K562 (cell line): ENCODE measurements around the gene GAPDHS. TPM values are rescaled to one million over a fixed set of nuclear protein-coding genes. Genes with fewer than 3 reads are reported as not detected.

Source experiments
- ATF1 ChIP-seq, 2 experiments: fragments of 450-650 bp in 1 of 2; IDR thresholded peaks; 2 replicates each; pipeline ENCODE4 v1.6.1; 2016; ENCODE audit warnings: missing compliant biosample characterization in 1 of 2, missing genetic modification characterization in 1 of 2
- CBX3 ChIP-seq, 2 experiments: IDR thresholded peaks; 1 replicate in 1 of 2; 2 replicates in 1 of 2; pipeline ENCODE4 v1.6.1; 2012; ENCODE audit warnings: inconsistent platforms in 2 of 2, low read length in 2 of 2, borderline replicate concordance in 1 of 2, control low read depth in 1 of 2
- CEBPG ChIP-seq, 3 experiments: fragments of 200-800 bp in 1 of 3; sonication (Bioruptor generic) in 1 of 3; sonication (generic) in 1 of 3; formaldehyde crosslinking in 1 of 3; IDR thresholded peaks in 2 of 3; conservative IDR thresholded peaks in 1 of 3; 2 replicates each; pipeline versions ENCODE4 v1.6.1 to v1.8.0; 2016 to 2022; ENCODE audit warnings: missing compliant biosample characterization in 2 of 3, missing genetic modification characterization in 2 of 3, mild to moderate bottlenecking in 1 of 3, missing genetic modification reagents in 1 of 3
- CHD4 ChIP-seq: fragments of 200-600 bp; sonication (generic); IDR thresholded peaks from 3 replicates; pipeline ENCODE4 v1.6.1; 2012; ENCODE audit warnings: low read depth, mild to moderate bottlenecking, mixed read lengths, low read length, inconsistent platforms; ENCODE audit not compliant: insufficient read depth, insufficient replicate concordance, poor library complexity, severe bottlenecking
- CXXC5 ChIP-seq: fragments of 250-450 bp; sonication (Bioruptor Pico); IDR thresholded peaks from 2 replicates; pipeline ENCODE4 v1.8.0; 2022; ENCODE audit warnings: inconsistent platforms, mild to moderate bottlenecking, moderate library complexity
- DEAF1 ChIP-seq: fragments of 450-650 bp; formaldehyde crosslinking; IDR thresholded peaks from 2 replicates; pipeline ENCODE4 v1.4.0; 2020; ENCODE audit warnings: mild to moderate bottlenecking, moderate library complexity
- HMG20B ChIP-seq: fragments of 250-450 bp; sonication (Bioruptor Pico); IDR thresholded peaks from 2 replicates; pipeline ENCODE4 v1.5.0; 2021; ENCODE audit warnings: mild to moderate bottlenecking
- NFATC3 ChIP-seq: fragments of 450-650 bp; IDR thresholded peaks from 2 replicates; pipeline ENCODE4 v1.6.1; 2017; ENCODE audit warnings: mild to moderate bottlenecking
- NFYB ChIP-seq: IDR thresholded peaks from 2 replicates; pipeline ENCODE4 v1.6.1; 2011; ENCODE audit warnings: mild to moderate bottlenecking, moderate library complexity; ENCODE audit not compliant: insufficient read length; ENCODE audit errors: extremely low read depth
- STAT5A ChIP-seq: IDR thresholded peaks from 2 replicates; pipeline ENCODE4 v1.6.1; 2012; ENCODE audit warnings: low read length, inconsistent platforms, borderline replicate concordance
- TSHZ1 ChIP-seq: fragments of 250-450 bp; sonication (Bioruptor Pico); IDR thresholded peaks from 2 replicates; pipeline ENCODE4 v1.4.0; 2020; ENCODE audit warnings: mild to moderate bottlenecking, moderate library complexity
- ZNF384 ChIP-seq: IDR thresholded peaks from 2 replicates; pipeline ENCODE4 v1.6.1; 2012; ENCODE audit warnings: low read depth, low read length, improper control_type of control experiment
- ZNF740 ChIP-seq, 3 experiments: fragments of 200-800 bp in 1 of 3; sonication (Bioruptor generic) in 1 of 3; sonication (generic) in 1 of 3; formaldehyde crosslinking in 1 of 3; IDR thresholded peaks; 2 replicates each; pipeline versions ENCODE4 v1.6.1 to v1.8.0; 2016 to 2022; ENCODE audit warnings: mild to moderate bottlenecking in 2 of 3, missing compliant biosample characterization in 2 of 3, missing genetic modification characterization in 2 of 3, missing genetic modification reagents in 1 of 3
- ZNF76 ChIP-seq: fragments of 250-450 bp; sonication (Bioruptor Pico); IDR thresholded peaks from 2 replicates; pipeline ENCODE4 v1.4.0; 2020; ENCODE audit warnings: mild to moderate bottlenecking, moderate library complexity, borderline replicate concordance
- polyA plus RNA-seq, 8 experiments: library from polyadenylated mRNA; depleted of rRNA in 4 of 8; stranded (reverse) in 5 of 8; unstranded in 3 of 8; fragments of >200 nt; fragmentation: Nextera tagmentation in 2 of 8; fragmentation: Illumina TruSeq in 1 of 8; extraction: Ambion mirVana in 2 of 8; extraction: Trizol in 1 of 8; gene quantifications; 2 replicates each; pipeline versions ENCODE4 v1.2.1 to v1.2.3, GENCODE V29; 2011 to 2014; ENCODE audit warnings: inconsistent platforms in 1 of 8, missing spikeins in 1 of 8
- total RNA-seq, 7 experiments: library from RNA; depleted of rRNA in 6 of 7; stranded (reverse); fragments of >200 nt in 6 of 7; fragmentation: Illumina TruSeq in 2 of 7; extraction: Trizol in 2 of 7; gene quantifications; 2 replicates each; pipeline versions ENCODE4 v1.2.1 to v1.2.3, GENCODE V29; 2011 to 2021; ENCODE audit warnings: low replicate concordance in 1 of 7
- TF ChIP-seq, protein P1 (sequence below): fragments of 450-650 bp; formaldehyde crosslinking; IDR thresholded peaks from 2 replicates; pipeline ENCODE4 v1.4.0; 2020; ENCODE audit warnings: mild to moderate bottlenecking, moderate library complexity

GAPDHS gene
- total and polyA plus RNA-seq, 9 of the 15 experiments (the other 6 are each of a cell fraction or from before 2014, with no cell fraction given) = 0.08 to 0.12 TPM; not detected in 7

DNA sequence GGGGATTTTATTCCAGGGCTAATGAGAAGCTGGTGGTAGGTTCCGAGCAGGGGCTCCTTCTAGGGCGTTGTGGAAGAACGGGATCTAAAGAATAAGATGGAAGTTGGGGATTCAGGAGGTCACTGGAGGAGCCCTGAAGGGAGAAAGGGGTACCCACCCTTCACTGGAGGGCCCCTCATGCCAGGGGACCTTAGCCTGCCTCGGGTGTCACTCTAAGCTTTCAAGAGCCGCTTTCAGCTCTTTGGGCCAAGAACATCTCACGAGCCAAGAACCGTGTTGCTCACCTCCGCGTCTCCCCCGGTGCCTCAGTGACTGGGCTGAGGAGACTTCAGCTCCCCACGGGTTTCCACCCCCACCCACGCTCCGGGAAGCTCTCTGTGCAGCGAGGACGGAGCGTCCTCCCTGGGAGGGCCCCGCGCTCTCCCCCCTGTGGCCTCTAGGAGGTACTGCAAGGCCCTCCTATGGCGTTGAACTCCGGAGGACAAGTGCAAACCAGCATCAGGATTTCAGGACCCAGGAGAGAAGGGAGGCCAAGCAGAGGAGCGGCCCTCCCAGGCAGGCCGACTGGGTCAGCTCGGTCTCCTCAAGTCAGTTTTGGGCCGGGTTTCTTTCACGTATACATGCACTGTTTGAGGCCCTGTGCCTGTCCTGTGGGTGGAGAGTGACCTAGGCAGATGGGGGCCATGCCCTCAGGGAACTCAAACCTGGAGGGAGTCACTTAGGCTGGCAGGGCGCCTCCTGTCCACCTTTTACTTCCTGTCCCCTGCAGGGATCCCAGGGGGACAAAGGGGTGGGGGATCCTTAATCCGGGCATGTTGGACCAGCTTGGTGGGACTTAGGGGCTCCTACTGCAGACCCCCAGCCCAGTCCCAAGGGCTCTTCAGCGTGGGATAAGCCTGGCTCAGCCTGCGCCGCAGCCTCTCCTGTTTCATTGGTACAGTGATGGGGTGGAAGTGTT, 37.9 kb upstream of the GAPDHS start (continued):
- TF ChIP-seq ZNF740 (CRISPR knock-in tag; IDR thresholded peaks at IDR 0.05) (0 out of 2 replicates have a peak, but pooled peaks have one; percentile 33), ZNF740 (tag; IDR thresholded peaks at IDR 0.05) (0 out of 4 replicates have a peak, but pooled peaks of 1 of the 2 experiments have one; percentile 21), NFATC3 (no peak), DEAF1 (peak; percentile 60), TSHZ1 (CRISPR knock-in tag) (no peak), HMG20B (CRISPR knock-in tag) (no peak), CEBPG (CRISPR knock-in tag; IDR thresholded peaks at IDR 0.05) (no peak), CEBPG (tag; conservative IDR thresholded peaks at IDR 0.05 in 1 of 2, IDR thresholded peaks at IDR 0.05 in 1 of 2) (no peak), CBX3 (IDR thresholded peaks at IDR 0.05; ENCODE audit: borderline replicate concordance in 1 of 2, low read length in 2 of 2) (peak in 1 of 2 experiments; percentile 13; a peak in 1 of 3 replicates), STAT5A (no peak), ZNF384 (no peak), ATF1 (CRISPR knock-in tag; IDR thresholded peaks at IDR 0.05) (no peak), ATF1 (tag; IDR thresholded peaks at IDR 0.05) (peak; percentile 19; the same call in 1 of the 2 replicates), NFYB (no peak), CHD4 (peak; percentile 48), CXXC5 (CRISPR knock-in tag) (peak; percentile 17; the same call in 1 of the 2 replicates), ZNF76 (CRISPR knock-in tag) (no peak)
- TF ChIP-seq, protein P1, sequence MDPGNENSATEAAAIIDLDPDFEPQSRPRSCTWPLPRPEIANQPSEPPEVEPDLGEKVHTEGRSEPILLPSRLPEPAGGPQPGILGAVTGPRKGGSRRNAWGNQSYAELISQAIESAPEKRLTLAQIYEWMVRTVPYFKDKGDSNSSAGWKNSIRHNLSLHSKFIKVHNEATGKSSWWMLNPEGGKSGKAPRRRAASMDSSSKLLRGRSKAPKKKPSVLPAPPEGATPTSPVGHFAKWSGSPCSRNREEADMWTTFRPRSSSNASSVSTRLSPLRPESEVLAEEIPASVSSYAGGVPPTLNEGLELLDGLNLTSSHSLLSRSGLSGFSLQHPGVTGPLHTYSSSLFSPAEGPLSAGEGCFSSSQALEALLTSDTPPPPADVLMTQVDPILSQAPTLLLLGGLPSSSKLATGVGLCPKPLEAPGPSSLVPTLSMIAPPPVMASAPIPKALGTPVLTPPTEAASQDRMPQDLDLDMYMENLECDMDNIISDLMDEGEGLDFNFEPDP (CRISPR knock-in tag) = no peak
